Activated gamma-delta T cell (primary cell): ENCODE data around the gene CFAP251.
"Not testable (repeated sequence)": the region's sequence is repeated elsewhere in the genome, so short reads cannot be mapped to it uniquely, and the experiment has no call there.

Experiments used
- DNase-seq: peaks from one replicate; lab custom pipeline; 2025; lab: John Stamatoyannopoulos, UW

Gene CFAP251

DNA sequence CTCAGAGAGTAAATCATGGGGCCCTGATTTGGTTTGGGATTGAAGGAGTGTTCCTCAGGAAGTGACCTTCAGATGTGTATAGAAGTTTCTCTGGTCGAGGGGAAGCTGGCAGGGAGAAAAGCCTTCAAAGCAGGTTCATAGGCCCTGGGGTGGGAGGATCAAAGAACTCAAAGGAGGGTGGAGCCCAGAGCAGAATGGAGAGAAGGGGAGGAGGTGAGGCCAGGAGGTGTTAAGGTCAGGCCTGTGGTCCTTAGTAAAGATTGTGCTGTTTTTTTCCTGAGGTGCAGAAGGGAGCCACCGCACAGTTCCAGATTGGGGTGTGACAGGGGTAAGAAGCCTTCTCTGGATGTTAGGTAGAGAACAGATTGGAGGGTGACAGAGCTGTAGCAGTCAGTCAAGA lies 9.7 kb upstream of the CFAP251 start:
- DNase-seq: no peak

DNA sequence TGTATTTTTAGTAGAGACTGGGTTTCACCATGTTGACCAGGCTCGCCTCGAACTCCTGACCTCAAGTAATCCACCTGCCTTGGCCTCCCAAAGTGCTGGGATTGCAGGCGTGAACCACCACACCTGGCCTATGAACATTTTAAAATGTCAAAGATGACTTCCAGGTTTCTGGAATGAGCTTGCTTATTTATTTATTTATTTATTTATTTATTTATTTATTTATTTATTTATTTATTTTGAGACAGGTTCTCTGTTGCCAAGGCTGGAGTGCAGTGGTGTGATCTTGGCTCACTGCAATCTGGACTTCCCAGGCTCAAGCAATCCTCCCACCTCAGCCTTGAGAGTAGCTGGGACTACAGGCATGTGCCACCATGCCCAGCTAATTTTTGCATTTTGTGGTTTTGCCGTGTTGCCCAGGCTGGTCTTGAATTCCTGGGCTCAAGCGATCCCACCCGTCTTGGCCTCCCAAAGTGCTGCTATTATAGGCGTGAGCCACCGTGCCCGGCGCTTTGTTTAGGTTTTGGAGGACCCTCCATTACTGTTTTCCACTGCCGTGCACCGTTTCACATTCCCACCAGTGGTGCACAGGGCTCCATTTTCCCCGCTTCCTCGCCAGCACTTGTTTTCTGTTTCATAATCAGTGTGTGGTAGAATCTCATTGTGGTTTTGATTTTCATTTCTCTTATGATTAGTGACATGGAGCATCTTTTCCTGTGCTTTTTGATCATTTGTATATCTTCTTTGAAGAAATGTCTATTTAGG lies 6.4 kb upstream of the CFAP251 start:
- DNase-seq: no peak

DNA sequence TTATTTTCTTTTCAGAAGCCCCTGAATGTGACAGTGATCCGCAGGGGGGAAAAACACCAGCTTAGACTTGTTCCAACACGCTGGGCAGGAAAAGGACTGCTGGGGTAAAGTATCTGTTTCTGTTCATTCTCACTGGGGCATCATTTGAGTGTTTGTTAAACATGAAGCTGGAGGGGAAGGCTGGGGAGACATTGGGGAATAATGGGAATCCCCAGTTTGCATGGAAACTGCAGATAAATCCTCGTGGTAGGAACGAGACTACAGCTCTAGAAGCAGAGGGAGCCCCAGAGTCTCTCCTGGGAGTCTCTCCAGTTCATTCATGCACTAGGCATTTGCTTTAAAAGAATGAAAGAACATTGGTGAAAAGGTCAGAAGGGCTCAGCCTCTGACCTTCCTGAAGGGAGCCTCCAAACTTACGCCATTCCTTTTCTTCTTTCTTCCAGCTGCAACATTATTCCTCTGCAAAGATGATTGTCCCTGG lies 2.5 kb upstream of the CFAP251 start:
- DNase-seq: no peak

DNA sequence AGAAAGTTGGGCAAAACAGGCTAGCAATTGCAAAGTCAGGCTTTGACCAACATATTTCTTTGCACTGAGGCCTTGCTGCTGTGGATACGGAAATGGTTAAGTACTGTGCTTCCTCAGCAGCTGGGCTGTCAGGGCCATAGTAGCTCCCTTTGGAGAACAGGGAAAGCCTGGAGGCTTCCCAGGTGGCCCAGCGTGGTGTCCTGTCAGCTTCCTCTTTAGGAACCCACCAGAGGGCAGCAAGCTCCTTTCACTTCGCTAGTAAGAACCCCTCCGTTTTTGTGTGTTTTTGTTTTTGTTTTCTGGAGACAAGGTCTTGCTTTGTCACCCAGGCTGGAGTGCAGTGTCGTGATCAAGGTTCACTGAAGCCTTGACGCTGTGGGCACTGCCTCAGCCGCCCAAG lies 1.7 kb upstream of the CFAP251 start:
- no peak for DNase-seq

DNA sequence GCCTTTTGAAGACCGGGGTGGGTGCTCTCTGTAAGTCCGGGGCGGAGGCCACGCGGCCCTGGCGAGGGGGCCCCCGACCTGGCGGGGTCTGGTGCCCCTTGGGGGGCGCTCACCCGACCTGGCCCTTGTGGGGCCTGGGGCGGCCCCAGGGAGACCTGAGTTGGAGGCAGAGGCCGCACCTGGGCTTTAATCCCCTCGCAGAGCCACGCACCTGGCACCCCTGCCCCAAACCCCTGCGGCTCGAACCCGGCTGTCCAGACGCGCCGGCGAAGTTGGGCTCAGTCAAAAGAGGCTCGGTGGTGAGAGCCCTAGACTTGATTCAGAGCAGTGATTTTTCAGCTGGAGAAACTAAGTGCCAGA lies 267 bp downstream of the CFAP251 start:
- DNase-seq: no peak

DNA sequence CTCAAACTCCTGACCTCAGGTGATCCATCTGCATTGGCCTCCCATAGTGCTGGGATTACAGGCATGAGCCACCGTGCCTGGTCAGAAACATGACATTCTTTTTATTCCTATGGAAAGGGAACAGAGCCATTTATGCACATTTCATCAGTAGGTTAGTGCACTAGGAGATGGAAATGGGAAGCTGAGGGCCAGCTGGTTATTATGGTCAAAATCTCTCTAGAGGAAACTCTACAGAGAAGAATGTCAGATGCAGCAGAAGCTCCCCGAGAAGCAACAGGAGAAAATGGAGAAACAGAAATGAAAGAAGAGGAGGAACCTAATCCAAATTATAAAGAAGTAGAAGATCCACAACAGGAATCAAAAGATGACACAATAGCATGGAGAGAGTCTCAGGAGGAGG lies 2.7 kb downstream of the CFAP251 start:
- no peak for DNase-seq

DNA sequence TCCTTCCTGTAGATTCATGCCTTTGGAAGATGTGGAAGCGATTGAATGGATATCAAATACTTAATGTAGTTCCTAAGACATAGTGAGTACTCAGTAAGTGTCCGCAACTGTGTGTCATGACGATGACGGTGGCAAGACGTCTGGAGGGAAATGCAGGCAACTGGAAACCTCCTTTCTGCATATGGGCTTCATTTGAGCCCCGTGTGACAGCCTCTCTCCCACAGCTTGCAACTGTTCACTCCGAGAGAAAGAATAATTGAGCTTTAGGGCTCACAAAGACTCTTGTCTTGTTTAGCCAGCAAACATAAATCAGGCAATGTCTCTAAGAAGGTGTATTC lies 6.9 kb downstream of the CFAP251 start:
- DNase-seq: no peak

DNA sequence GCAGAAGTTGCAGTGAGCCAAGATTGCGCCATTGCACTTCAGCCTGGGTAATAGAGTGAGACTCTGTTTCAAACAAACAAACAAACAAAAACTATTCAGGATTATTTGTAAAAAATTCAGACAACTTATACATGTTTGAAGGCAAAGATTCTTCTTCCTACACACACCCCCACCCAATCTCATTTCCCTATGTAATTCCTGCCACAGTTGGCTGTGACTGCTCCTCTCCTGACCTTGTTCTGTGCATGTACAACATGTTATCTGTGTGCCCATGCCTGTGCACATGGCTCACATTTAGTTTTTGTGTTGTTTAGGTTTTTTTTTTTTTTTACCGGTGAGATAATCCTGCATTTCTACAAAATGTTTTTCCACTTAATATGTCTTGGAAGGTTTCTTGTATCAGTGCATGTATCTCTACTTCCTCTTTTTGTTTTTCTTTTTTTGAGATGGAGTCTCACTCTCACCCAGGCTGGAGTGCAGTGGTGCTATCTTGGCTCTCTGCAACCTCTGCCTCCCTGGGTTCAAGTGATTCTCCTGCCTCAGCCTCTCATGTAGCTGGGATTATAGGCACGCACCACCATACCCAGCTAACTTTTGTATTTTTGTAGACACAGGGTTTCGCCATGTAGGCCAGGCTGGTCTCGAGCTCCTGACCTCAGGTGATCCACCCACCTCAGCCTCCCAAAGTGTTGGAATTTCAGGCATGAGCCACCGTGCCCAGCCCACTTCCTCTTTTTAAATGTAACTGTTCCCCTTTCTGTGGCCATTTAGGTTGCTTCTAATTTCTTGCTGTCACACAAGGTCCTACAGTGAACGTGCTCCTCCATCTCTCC lies 8.7 kb downstream of the CFAP251 start:
- no peak for DNase-seq

DNA sequence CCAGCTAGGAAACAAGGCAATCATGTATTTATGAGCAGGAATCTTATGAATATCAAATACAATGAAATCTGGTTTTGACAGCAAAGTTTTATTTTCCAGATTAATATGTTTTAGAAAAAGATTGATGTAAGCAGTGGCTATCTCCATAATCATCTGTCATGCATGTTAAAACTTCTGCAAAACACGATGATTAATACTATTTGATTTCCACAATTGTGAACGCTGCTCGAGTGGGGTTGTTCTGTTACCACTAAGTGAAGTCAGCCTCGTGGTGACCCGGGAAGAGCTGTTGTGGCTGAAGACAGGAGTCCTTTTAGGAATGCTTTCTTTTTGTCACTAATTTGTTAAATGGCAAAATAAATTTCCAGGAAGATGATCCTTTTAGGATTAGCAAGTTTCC lies 9.4 kb downstream of the CFAP251 start:
- DNase-seq: no peak

DNA sequence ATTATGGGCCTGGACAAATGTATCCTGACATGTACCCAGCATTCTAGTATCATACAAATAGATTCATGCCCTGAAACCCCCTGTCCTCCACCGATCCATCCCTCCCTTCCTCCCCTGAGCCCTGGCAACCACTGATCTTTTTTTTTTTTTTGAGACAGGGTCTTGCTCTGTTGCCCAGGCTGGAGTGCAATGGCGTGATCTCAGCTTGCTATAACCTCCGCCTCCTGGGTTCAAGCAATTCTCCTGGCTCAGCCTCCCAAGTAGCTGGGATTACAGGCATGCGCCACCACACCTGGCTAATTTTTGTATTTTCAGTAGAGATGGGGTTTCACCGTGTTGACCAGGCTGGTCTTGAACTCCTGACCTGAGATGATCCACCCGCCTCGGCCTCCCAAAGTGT lies 11.2 kb downstream of the CFAP251 start:
- not testable (repeated sequence) for DNase-seq

DNA sequence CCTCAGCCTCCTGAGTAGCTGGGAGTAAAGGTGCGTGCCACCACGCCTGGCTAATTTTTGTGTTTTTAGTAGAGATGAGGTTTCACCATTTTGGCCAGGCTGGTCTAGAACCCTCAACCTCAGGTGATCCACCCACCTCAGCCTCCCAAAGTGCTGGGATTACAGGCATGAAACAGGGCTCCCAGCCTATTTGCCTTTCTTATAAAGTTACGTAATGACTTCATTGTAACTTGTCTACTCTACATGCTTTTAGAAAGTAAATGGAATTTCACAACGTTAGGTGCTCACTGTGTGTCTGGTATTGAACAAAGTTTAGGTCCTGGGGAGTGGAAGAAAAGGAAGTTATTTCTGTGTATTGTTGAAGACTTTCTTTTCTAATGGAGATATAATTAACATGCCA lies 12.5 kb downstream of the CFAP251 start:
- DNase-seq: no peak

DNA sequence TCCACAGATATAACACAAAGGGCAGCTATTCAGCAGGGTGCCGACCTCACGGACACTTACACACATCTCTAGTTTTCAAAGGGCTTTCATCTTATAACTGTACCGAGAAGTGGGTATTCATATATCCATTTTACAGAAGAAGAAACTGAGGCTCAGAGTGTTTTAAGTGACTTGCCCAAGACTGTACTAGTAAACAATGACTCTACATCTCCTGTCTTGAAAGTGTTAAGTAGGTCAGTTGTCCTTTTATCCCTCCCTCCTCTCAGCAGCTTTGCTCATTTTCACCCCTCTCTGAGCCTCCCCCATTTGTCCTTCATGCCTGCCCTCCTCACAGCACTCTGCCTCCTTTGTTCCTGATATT lies 13.8 kb downstream of the CFAP251 start:
- no peak for DNase-seq

DNA sequence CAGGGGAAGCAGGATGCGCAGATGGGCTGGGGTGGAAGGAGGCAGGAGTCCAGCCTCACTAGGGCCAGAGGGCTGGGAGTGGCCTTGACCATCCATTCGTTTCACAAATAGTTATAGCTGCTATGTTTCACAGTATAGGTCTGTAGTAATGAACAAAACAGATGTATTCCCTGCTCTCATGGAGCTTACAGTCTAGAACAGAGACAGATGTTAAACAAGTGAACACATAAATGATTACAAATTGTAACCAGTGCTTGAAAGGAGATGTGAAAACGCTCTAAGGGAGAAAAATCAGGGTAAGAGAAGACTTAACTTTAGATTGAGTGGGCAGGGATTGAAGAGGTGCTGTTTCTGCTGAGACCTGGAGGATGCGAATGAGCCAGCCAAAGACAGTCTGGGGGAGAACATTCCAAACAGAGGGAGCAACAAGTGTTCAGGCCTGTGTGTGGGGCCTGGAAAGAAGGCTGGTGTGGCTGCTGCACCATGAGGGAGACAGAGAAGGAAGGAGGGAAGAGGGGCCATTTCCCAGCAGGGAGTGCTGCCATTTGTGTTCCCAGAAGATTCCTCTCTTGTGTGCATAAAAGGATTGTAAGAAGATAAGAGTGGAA lies 14.6 kb downstream of the CFAP251 start:
- DNase-seq: no peak

DNA sequence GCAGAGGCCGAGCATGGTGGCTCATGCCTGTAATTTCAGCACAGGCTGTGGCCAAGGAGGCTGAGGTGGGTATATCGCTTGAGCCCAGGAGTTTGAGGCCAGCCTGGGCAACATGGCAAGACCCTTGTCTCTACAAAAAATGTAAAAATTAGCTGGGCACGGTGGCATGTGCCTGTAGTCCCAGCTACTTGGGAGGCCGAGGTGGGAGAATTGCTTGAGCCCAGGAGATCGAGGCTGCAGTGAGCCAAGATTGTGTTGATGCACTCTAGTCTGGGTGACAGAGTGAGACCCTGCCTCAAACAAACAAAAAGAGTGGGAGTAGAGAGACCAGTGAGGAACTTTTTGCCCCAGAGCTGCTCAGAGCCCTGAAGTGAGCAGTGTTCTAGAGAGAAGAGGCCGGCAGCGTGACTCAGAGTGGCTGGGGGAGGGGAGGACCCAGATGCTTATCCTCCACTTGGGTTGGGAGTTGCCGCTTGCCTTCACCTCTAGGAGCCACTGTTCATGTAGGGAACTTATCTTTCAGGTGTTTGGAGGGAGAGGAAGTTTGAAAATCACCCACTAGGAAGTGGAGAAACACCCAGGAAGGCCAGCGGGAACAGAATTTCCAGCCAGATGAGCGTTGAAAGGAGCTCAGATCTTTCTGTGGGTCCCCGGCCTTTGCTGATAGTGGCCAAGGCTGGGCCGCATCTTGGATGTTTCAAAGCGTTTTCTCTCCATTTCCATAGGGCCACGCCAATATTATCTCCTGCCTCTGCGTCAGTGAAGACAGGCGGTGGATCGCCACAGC lies 15.3 kb downstream of the CFAP251 start:
- DNase-seq: no peak

DNA sequence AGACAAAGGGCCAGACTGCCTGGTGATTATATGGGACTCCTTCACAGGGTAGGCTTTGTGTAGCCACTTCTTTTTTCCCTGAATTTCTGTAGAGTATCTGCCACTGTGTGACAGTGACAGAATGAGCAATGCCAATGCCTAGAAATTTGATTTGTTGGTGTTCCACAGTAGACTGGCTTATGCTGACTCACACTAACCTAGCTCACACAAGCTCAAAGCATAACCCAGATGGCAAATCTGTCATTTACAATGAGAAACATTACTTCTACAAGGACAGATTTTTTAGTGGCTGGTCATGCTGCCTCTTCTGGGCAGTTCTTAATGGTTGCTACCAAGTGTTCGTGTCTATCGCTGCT lies 15.9 kb downstream of the CFAP251 start:
- no peak for DNase-seq

DNA sequence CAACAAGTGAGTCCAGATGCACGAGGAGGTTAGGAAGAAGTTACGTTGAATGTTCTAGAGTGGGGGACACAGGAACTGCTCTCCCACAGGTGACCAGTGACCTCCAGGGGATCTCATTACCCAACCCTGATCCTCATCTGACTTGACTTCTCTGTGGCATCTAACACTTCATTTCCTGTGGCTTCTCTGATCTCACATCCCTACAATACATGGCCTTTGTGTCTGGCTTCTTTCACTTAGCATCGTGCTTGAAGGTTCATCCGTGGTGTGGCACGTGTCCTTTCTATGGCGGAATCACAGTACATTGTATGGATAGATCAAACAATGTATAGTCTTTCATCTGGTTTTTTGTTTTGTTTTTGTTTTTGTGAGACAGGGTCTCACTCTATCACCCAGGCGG lies 19.3 kb downstream of the CFAP251 start:
- DNase-seq: no peak

DNA sequence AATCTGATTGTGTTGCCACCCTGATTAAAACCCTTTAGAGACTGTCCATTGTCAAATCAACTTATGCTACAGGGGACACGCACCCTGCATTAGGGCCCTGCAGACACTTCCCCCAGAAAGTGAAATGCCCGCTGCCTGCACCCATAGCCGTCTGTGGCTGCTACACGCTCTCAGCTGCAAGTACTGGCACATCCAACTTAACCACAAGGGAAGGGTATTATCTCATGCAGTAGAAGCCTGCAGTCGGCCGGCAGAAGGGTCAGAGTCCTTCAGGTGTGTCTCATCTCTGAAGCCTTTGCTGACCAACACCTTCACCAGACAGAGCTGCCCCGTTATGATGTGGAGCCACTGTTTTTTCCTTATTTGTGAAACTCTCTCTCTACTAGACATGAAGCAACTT lies 20.8 kb downstream of the CFAP251 start:
- DNase-seq: no peak

DNA sequence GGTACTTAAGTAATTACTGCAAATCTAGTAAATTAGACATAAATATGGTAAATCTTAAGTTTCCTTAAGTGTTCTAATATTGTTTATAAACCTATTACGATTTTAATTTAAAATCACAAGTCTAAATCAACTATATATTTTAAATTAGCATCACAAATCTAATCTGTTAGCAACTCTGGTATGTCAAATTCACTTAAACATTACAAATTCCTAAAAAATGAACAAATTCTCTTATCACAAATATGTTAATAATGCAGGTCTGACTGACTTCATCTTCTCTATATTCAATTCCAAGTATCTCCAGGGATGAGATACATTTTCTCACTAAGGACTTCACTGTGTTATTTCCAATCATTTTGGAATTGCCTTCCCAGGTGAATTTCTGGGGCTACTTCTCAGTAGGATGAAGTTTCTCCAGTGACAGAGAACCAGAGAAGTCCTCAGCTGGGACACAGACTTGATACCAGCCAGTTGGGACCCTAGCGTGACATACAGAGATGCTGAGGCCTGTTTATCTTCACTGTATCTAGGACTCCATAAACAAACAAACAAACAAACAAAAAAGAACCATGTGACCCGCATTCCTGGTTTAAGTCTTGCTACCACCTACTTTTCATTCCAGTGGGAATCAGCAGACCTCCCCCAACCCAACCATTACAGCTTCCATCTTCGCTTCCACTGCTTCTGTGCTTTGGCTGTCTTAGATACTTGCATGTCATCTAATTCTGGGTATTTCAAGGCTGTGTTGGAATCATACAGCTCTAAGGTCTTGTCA lies 21.8 kb downstream of the CFAP251 start:
- no peak for DNase-seq

DNA sequence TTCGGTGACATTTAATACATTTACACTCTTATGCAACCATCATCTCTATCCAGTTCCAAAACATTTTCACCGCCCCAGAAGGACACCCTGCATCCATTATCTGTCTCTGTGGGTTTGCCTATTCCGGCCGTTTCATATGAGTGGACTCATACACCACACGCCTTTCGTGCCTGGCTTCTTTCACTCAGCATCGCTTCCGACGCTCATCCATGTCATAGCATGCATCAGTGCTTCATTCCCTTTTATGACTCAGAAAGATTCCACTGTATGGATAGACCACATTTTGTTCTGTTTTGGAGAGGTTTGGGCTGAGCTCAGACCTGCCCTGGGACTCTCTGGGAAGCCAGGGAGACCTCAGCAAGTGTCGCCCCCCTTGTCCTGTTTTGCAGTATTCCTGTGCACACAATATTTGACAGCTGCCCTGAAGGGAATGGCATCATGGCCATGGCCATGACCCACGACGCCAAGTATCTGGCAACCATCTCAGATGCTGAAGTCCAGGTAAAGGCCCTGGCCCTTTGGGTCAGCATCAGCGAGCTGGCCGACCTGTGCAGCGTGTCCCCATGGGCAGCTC lies 23.8 kb downstream of the CFAP251 start:
- no peak for DNase-seq

DNA sequence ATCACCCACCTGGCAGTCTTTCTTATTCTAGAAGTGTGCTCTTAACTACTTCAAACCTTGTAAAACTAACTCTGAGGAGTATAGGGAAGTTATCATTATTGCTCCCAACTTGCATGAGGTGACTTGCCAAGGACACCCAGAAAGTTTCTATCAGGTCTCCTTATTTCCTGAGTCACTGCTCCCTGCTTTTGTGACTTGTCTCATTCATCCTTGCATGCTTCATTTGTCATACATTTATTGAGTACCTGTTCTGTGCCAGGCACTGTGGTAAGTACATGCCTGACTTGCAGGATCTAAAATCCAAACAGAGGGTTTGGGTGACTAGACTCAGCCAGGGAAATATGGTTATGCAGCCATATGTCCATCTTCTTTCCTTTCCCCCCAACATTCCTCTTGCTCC lies 25.5 kb downstream of the CFAP251 start:
- no peak for DNase-seq

DNA sequence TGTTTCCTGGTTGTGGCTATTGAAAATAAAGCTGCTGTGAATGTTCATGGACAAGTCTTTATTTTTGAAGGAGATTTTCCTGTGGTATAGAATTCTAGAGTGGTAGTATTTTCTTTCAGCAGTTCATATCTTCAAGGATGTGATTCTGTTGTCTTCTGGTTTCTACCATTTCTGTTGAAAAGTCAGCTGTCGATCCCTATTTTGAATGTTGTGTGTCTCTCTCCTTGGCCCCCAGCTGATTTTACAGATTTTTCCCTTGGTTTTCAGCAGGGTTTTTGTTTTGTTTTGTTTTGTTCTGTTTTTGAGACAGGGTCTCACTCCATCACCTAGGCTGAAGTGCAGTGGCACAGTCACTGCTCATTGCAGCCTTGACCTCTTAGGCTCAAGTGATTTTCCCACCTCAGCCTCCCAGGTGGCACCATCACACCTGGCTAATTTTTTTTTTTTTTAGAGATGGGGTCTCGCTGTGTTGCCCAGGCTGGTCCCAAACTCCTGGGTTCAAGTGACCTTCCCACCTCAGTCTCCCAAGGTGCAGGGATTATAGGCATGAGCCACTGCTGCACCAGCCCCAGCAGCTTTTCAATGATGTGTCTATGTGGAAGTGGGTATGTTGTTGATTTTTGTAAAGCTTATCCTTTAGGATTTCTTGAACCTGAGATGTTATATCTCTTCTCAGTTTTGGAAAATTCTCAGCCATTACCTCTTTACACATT lies 28.1 kb downstream of the CFAP251 start:
- no peak for DNase-seq
